Measurements from ENCODE around the gene RUNX2.

DNA sequence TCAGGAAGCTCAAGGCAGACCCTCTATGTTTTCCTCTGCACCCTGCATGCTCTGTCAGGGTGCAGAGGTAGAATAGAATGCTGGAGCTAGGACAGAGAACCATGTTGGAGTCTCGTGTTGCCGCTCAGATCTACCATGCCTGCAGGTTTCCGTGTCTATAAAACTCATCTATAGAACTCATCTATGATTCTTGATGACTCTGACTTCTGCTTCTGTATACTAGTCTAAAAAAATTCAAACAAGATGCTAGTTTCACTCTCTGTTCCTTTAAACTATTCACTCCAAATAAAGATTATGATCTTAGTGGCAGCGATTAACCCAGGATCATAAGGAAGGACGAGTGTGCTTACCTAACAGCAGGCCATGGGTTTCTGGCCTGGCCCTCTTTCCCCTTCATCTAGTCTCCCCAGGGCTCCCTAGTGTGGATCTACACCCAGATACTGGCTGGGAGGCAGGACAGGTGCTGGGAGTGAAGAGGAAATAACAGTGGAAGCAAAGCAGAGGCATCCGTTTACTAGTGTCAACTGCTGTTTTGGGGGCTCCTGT is 212.3 kb downstream of the RUNX2 start:
- TF ChIP-seq, protein P1, sequence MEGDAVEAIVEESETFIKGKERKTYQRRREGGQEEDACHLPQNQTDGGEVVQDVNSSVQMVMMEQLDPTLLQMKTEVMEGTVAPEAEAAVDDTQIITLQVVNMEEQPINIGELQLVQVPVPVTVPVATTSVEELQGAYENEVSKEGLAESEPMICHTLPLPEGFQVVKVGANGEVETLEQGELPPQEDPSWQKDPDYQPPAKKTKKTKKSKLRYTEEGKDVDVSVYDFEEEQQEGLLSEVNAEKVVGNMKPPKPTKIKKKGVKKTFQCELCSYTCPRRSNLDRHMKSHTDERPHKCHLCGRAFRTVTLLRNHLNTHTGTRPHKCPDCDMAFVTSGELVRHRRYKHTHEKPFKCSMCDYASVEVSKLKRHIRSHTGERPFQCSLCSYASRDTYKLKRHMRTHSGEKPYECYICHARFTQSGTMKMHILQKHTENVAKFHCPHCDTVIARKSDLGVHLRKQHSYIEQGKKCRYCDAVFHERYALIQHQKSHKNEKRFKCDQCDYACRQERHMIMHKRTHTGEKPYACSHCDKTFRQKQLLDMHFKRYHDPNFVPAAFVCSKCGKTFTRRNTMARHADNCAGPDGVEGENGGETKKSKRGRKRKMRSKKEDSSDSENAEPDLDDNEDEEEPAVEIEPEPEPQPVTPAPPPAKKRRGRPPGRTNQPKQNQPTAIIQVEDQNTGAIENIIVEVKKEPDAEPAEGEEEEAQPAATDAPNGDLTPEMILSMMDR (IDR thresholded peaks at IDR 0.05 in 2 of 3, conservative IDR thresholded peaks at IDR 0.05 in 1 of 3; ENCODE audit: insufficient read depth in 2 of 3, low read depth in 1 of 3, low read length in 3 of 3) = no peak
- TF ChIP-seq SP2 (IDR thresholded peaks at IDR 0.05; ENCODE audit: extremely low read depth, low read depth, low read length, poor library complexity, severe bottlenecking) = no peak

Measured in K562 (cell line).